Keratinocyte (primary cell): ENCODE results near the gene DCLK1. TPM values are rescaled to one million over a fixed set of nuclear protein-coding genes. Genes with fewer than 3 reads are reported as not detected.

Experiments
- DNase-seq: peaks from one replicate; pipeline ENCODE4 v3.0.0-alpha.2; 2011; ENCODE audit warnings: low read depth, missing footprints, low spot score
- FAIRE-seq: peaks from 2 replicates; lab custom pipeline; 2011; peaks lifted over from hg19 to GRCh38; lab: Jason Lieb, UNC
- H2AFZ ChIP-seq: 2 replicates; pipeline ENCODE4 v1.6.0; 2012; ENCODE audit warnings: low read length, control low read depth, inconsistent platforms; ENCODE audit not compliant: control insufficient read depth
- H3K27ac ChIP-seq: 2 replicates; pipeline ENCODE4 v1.5.1; 2011; ENCODE audit warnings: low read length; ENCODE audit not compliant: control insufficient read depth, insufficient read depth
- H3K27me3 ChIP-seq: 3 replicates; pipeline ENCODE4 v1.6.0; 2011; ENCODE audit warnings: low read length; ENCODE audit not compliant: control insufficient read depth, insufficient read depth; ENCODE audit errors: extremely low read depth
- H3K36me3 ChIP-seq, 2 experiments: 2 replicates in 1 of 2; 3 replicates in 1 of 2; pipeline ENCODE4 v1.5.1; 2011; ENCODE audit warnings: low read length in 2 of 2, mild to moderate bottlenecking in 1 of 2; ENCODE audit not compliant: control insufficient read depth in 2 of 2, insufficient read depth in 2 of 2; ENCODE audit errors: extremely low read depth in 1 of 2
- H3K4me1 ChIP-seq: 3 replicates; pipeline ENCODE4 v1.5.1; 2011; ENCODE audit warnings: low read length; ENCODE audit not compliant: control insufficient read depth, insufficient read depth; ENCODE audit errors: extremely low read depth
- H3K4me2 ChIP-seq: 3 replicates; pipeline ENCODE4 v1.6.0; 2011; ENCODE audit warnings: low read depth, low read length; ENCODE audit not compliant: control insufficient read depth, insufficient read depth; ENCODE audit errors: extremely low read depth
- H3K4me3 ChIP-seq, 3 experiments: fragments of 200-600 bp in 1 of 3; sonication (generic) in 1 of 3; 2 replicates in 2 of 3; 3 replicates in 1 of 3; pipeline ENCODE4 v1.5.1; 2011 to 2016; ENCODE audit warnings: low read length in 3 of 3, mild to moderate bottlenecking in 3 of 3, control low read depth in 2 of 3, inconsistent platforms in 1 of 3, low read depth in 1 of 3, mixed read lengths in 1 of 3, mixed run types in 1 of 3, moderate library complexity in 1 of 3; ENCODE audit not compliant: control insufficient read depth in 2 of 3, insufficient read depth in 2 of 3; ENCODE audit errors: extremely low read depth in 1 of 3
- H3K79me2 ChIP-seq: 2 replicates; pipeline ENCODE4 v1.6.0; 2012; ENCODE audit warnings: low read length; ENCODE audit not compliant: control insufficient read depth, insufficient read depth
- H3K9ac ChIP-seq: 3 replicates; pipeline ENCODE4 v1.6.0; 2011; ENCODE audit warnings: low read length; ENCODE audit not compliant: control insufficient read depth, insufficient read depth; ENCODE audit errors: extremely low read depth
- H3K9me1 ChIP-seq: 3 replicates; pipeline ENCODE4 v1.6.0; 2011; ENCODE audit warnings: low read length; ENCODE audit not compliant: control insufficient read depth, insufficient read depth; ENCODE audit errors: extremely low read depth
- H3K9me3 ChIP-seq: 2 replicates; pipeline ENCODE4 v1.5.1; 2012; ENCODE audit warnings: low read depth, low read length; ENCODE audit not compliant: control insufficient read depth
- H4K20me1 ChIP-seq: 3 replicates; pipeline ENCODE4 v1.6.0; 2011; ENCODE audit warnings: low read length; ENCODE audit not compliant: control insufficient read depth, insufficient read depth; ENCODE audit errors: extremely low read depth
- CTCF ChIP-seq, 3 experiments: IDR thresholded peaks in 1 of 3; conservative IDR thresholded peaks in 1 of 3; optimal IDR thresholded peaks in 1 of 3; 2 replicates in 2 of 3; 3 replicates in 1 of 3; pipeline versions ENCODE3 to v1.5.1; 2011; ENCODE audit warnings: low read length in 3 of 3, mild to moderate bottlenecking in 3 of 3, moderate library complexity in 2 of 3, control low read depth in 1 of 3, inconsistent platforms in 1 of 3; ENCODE audit not compliant: insufficient read depth in 2 of 3; ENCODE audit errors: extremely low read depth in 1 of 3
- EZH2 ChIP-seq: IDR thresholded peaks from one replicate; pipeline ENCODE4 v1.6.1; 2012; ENCODE audit warnings: inconsistent platforms, mild to moderate bottlenecking, low read length, moderate library complexity
- dilution Hi-C: fragments of 300-500 bp; cut with MboI; formaldehyde crosslinking; loops from one replicate; pipeline ENCODE4 v1.7.0; 2020; ENCODE audit warnings: low sequenced_read_pairs; ENCODE audit not compliant: extremely low pct_ligation_motif_present
- polyA plus RNA-seq, 5 experiments: library from polyadenylated mRNA; depleted of rRNA in 3 of 5; stranded (reverse) in 3 of 5; stranded (forward) in 1 of 5; unstranded in 1 of 5; fragments of >200 nt; gene quantifications; 1 replicate in 1 of 5; 2 replicates in 3 of 5; 3 replicates in 1 of 5; pipeline versions ENCODE4 v1.2.1 to v1.2.3, GENCODE V29; 2011 to 2012; ENCODE audit warnings: missing spikeins in 2 of 5, low read depth in 1 of 5, low replicate concordance in 1 of 5

The DCLK1 gene
- polyA plus RNA-seq, 1 donor (not counting 4 experiments of a cell fraction or from before 2014, with no cell fraction given): 0.04 TPM

- no peaks in the 10 kb centered on the region for H3K9me3 ChIP-seq
- no peak overlapping the region for H3K4me2 ChIP-seq
- H3K4me3 ChIP-seq: no peak overlapping the region
- no peaks in the 10 kb centered on the region for H3K27me3 ChIP-seq
- no peak overlapping the region for H3K27ac ChIP-seq
- no peak overlapping the region for H2AFZ ChIP-seq
- H3K79me2 ChIP-seq: no peaks in the 10 kb centered on the region
- H3K4me1 ChIP-seq: no peaks in the 10 kb centered on the region
- H3K36me3 ChIP-seq: no peaks in the 10 kb centered on the region
- dilution Hi-C loops: no loop called here
- DNase-seq (no peak), FAIRE-seq (no peak)
- no peaks in the 10 kb centered on the region for H4K20me1 ChIP-seq
- H3K9me1 ChIP-seq: no peaks in the 10 kb centered on the region
- TF ChIP-seq EZH2: no peak
- TF ChIP-seq CTCF (optimal IDR thresholded peaks at IDR 0.05 in 1 of 3, IDR thresholded peaks at IDR 0.05 in 1 of 3, conservative IDR thresholded peaks at IDR 0.05 in 1 of 3; ENCODE audit: extremely low read depth in 1 of 3, insufficient read depth in 2 of 3, low read length in 3 of 3): no peak
- no peak overlapping the region for H3K9ac ChIP-seq
These were observed 259.6 kb downstream of the DCLK1 start for GRCh38 chr13:35871561-35871960.

GRCh38 chr13:35866801-35867200 is 264.4 kb downstream of the DCLK1 start:
- H3K36me3 ChIP-seq: no peaks in the 10 kb centered on the region
- no peak for FAIRE-seq
- dilution Hi-C loops: no loop called here

More at GRCh38 chr13:35866801-35867200, 264.4 kb downstream of the DCLK1 start:
- H3K27ac ChIP-seq: no peak overlapping the region
- H4K20me1 ChIP-seq: no peaks in the 10 kb centered on the region
- DNase-seq: no peak
- no peak overlapping the region for H3K9ac ChIP-seq
- H3K4me1 ChIP-seq: no peaks in the 10 kb centered on the region
- H3K79me2 ChIP-seq: no peaks in the 10 kb centered on the region
- no peak overlapping the region for H3K4me3 ChIP-seq
- H3K27me3 ChIP-seq: no peaks in the 10 kb centered on the region
- H3K4me2 ChIP-seq: no peak overlapping the region
- H2AFZ ChIP-seq: no peak overlapping the region
- no peaks in the 10 kb centered on the region for H3K9me1 ChIP-seq
- H3K9me3 ChIP-seq: no peaks in the 10 kb centered on the region
- TF ChIP-seq CTCF (optimal IDR thresholded peaks at IDR 0.05 in 1 of 3, IDR thresholded peaks at IDR 0.05 in 1 of 3, conservative IDR thresholded peaks at IDR 0.05 in 1 of 3; ENCODE audit: extremely low read depth in 1 of 3, insufficient read depth in 2 of 3, low read length in 3 of 3) (no peak), EZH2 (no peak)
